HepG2 (cell line): ENCODE results near the gene TACC2.

Experiments used
- CBX2 ChIP-seq, 2 experiments: fragments of 200-600 bp in 1 of 2; sonication (generic); formaldehyde crosslinking in 1 of 2; IDR thresholded peaks; 2 replicates each; pipeline versions ENCODE4 v1.7.0 to v1.8.1; 2018 to 2022; ENCODE audit warnings: low read depth in 2 of 2, low read length in 1 of 2, mild to moderate bottlenecking in 1 of 2, missing genetic modification reagents in 1 of 2
- CTCF ChIP-seq: sonication (generic); formaldehyde crosslinking; IDR thresholded peaks from 2 replicates; pipeline ENCODE4 v1.5.0; 2020; ENCODE audit warnings: mild to moderate bottlenecking, missing genetic modification reagents, moderate library complexity
- JUNB ChIP-seq: sonication (generic); formaldehyde crosslinking; IDR thresholded peaks from 2 replicates; pipeline ENCODE4 v1.8.0; 2022; ENCODE audit warnings: missing genetic modification reagents, mild to moderate bottlenecking, borderline replicate concordance
- TBP ChIP-seq: sonication (generic); formaldehyde crosslinking; IDR thresholded peaks from 2 replicates; pipeline ENCODE4 v1.5.0; 2020; ENCODE audit warnings: missing genetic modification reagents
- TF ChIP-seq, protein P1 (sequence below): sonication (generic); formaldehyde crosslinking; IDR thresholded peaks from 2 replicates; pipeline ENCODE4 v1.4.0; 2020; ENCODE audit warnings: missing genetic modification reagents

DNA sequence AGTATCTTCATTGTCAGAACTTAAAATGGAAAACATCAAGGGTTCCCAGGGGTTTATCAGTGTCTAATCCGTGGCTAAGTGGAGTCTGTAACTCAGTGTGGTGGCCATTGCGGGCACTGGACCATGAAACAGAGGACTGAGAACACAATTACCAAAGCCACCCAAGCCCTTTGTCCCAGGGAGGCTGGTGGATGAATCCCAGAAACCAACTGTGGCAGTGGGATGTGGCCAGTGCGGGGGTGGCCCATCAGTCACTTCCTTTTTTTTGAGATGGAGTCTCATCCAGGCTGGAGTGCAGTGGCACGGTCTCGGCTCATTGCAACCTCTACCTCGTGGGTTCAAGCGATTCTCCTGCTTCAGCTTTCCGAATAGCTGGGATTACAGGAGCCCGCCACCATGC is 61.8 kb downstream of the TACC2 start:
- TF ChIP-seq CBX2 (IDR thresholded peaks at IDR 0.05; ENCODE audit: low read depth, low read length) (no peak), CBX2 (CRISPR knock-in tag; IDR thresholded peaks at IDR 0.05; ENCODE audit: low read depth) (no peak), TBP (CRISPR knock-in tag) (no peak), JUNB (CRISPR knock-in tag) (no peak), CTCF (no peak)
- TF ChIP-seq, protein P1, sequence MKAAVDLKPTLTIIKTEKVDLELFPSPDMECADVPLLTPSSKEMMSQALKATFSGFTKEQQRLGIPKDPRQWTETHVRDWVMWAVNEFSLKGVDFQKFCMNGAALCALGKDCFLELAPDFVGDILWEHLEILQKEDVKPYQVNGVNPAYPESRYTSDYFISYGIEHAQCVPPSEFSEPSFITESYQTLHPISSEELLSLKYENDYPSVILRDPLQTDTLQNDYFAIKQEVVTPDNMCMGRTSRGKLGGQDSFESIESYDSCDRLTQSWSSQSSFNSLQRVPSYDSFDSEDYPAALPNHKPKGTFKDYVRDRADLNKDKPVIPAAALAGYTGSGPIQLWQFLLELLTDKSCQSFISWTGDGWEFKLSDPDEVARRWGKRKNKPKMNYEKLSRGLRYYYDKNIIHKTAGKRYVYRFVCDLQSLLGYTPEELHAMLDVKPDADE (CRISPR knock-in tag): no peak
